IgD-negative memory B cell (primary cell): ENCODE measurements around the gene ZFP3. TPM values are rescaled to one million over a fixed set of nuclear protein-coding genes. Genes with fewer than 3 reads are reported as not detected.
"Not testable (repeated sequence)": the region's sequence is repeated elsewhere in the genome, so short reads cannot be mapped to it uniquely, and the experiment has no call there.

ENCODE experiments used
- H3K27ac Mint-ChIP-seq, 3 donors: one replicate each; pipeline ENCODE4 v1.8.0; 2020 to 2022; ENCODE audit warnings: mild to moderate bottlenecking in 3 of 3, mixed read lengths in 3 of 3, moderate library complexity in 1 of 3
- H3K27me3 Mint-ChIP-seq: one replicate; pipeline ENCODE4 v1.8.0; 2021; ENCODE audit warnings: mixed read lengths
- H3K36me3 Mint-ChIP-seq: one replicate; pipeline ENCODE4 v1.8.0; 2020; ENCODE audit warnings: mild to moderate bottlenecking, mixed read lengths
- H3K4me1 Mint-ChIP-seq, 3 donors: one replicate each; pipeline ENCODE4 v1.8.0; 2020 to 2022; ENCODE audit warnings: mixed read lengths in 3 of 3, mild to moderate bottlenecking in 1 of 3
- H3K4me3 Mint-ChIP-seq, 4 donors: one replicate each; pipeline ENCODE4 v1.8.0; 2020 to 2022; ENCODE audit warnings: mild to moderate bottlenecking in 4 of 4, mixed read lengths in 4 of 4, moderate library complexity in 3 of 4
- H3K9me3 Mint-ChIP-seq, 3 donors: one replicate each; pipeline ENCODE4 v1.8.0; 2020 to 2021; ENCODE audit warnings: mixed read lengths in 3 of 3, mild to moderate bottlenecking in 1 of 3
- polyA plus RNA-seq: library from polyadenylated mRNA; unstranded; fragments of 300-500 nt; fragmentation: Illumina TruSeq; gene quantifications from one replicate; pipeline ENCODE4 v1.2.3, GENCODE V29; 2021

ZFP3 gene
- polyA plus RNA-seq, 1 donor from 2014 or later = 1.4 TPM

GRCh38 chr17:5126719-5127488 is 48.6 kb downstream of the ZFP3 start:
- Mint-ChIP-seq H3K9me3 (no peaks in the 10 kb centered on the region), H3K4me1 (no peaks in the 10 kb centered on the region), H3K4me3 (peak overlapping the region in 1 of 4 donors; percentile 17), H3K36me3 (no peaks in the 10 kb centered on the region), H3K27ac (peak overlapping the region in 1 of 3 donors; percentile 91), H3K27me3 (peaks cover 15% of the 10 kb centered on the region)

GRCh38 chr17:5127910-5128309 is 49.6 kb downstream of the ZFP3 start:
- no peaks in the 10 kb centered on the region for H3K4me1 Mint-ChIP-seq
- H3K27me3 Mint-ChIP-seq = peaks cover 11% of the 10 kb centered on the region
- H3K36me3 Mint-ChIP-seq = no peaks in the 10 kb centered on the region
- no peaks in the 10 kb centered on the region for H3K9me3 Mint-ChIP-seq
- no peak overlapping the region for H3K4me3 Mint-ChIP-seq
- peak overlapping the region in 1 of 3 donors; percentile 91 for H3K27ac Mint-ChIP-seq

- not testable (repeated sequence) for H3K27ac Mint-ChIP-seq, H3K4me1 Mint-ChIP-seq, H3K4me3 Mint-ChIP-seq, H3K9me3 Mint-ChIP-seq, H3K36me3 Mint-ChIP-seq
- H3K27me3 Mint-ChIP-seq = peaks cover 11% of the 10 kb centered on the region
Observed at GRCh38 chr17:5128387-5128786, 50.1 kb downstream of the ZFP3 start.

GRCh38 chr17:5128905-5129535 is 50.8 kb downstream of the ZFP3 start:
- no peaks in the 10 kb centered on the region for H3K4me1 Mint-ChIP-seq
- H3K4me3 Mint-ChIP-seq = no peak overlapping the region
- H3K9me3 Mint-ChIP-seq = no peaks in the 10 kb centered on the region
- no peaks in the 10 kb centered on the region for H3K36me3 Mint-ChIP-seq
- H3K27me3 Mint-ChIP-seq = peaks cover 7% of the 10 kb centered on the region
- no peak overlapping the region for H3K27ac Mint-ChIP-seq

- not testable (repeated sequence) for H3K4me3 Mint-ChIP-seq, H3K36me3 Mint-ChIP-seq, H3K27me3 Mint-ChIP-seq, H3K4me1 Mint-ChIP-seq, H3K9me3 Mint-ChIP-seq, H3K27ac Mint-ChIP-seq
Observed at GRCh38 chr17:5129770-5130169, 51.5 kb downstream of the ZFP3 start.

GRCh38 chr17:5130261-5130660 is 52.0 kb downstream of the ZFP3 start:
- H3K27me3 Mint-ChIP-seq, H3K4me3 Mint-ChIP-seq, H3K27ac Mint-ChIP-seq, H3K36me3 Mint-ChIP-seq, H3K9me3 Mint-ChIP-seq, H3K4me1 Mint-ChIP-seq: not testable (repeated sequence)

GRCh38 chr17:5130687-5131086 is 52.4 kb downstream of the ZFP3 start:
- not testable (repeated sequence) for H3K36me3 Mint-ChIP-seq, H3K4me1 Mint-ChIP-seq, H3K27ac Mint-ChIP-seq, H3K4me3 Mint-ChIP-seq, H3K9me3 Mint-ChIP-seq, H3K27me3 Mint-ChIP-seq

- Mint-ChIP-seq H3K36me3 (no peaks in the 10 kb centered on the region), H3K9me3 (no peaks in the 10 kb centered on the region), H3K4me3 (no peak overlapping the region), H3K4me1 (peaks cover 0 to 4% (median 0%) of the 10 kb centered on the region in 3 donors), H3K27ac (no peak overlapping the region), H3K27me3 (no peaks in the 10 kb centered on the region)
Observed at GRCh38 chr17:5131146-5131715, 53.0 kb downstream of the ZFP3 start.

GRCh38 chr17:5131799-5132502 is 53.7 kb downstream of the ZFP3 start:
- H3K4me1 Mint-ChIP-seq, H3K27ac Mint-ChIP-seq, H3K4me3 Mint-ChIP-seq, H3K27me3 Mint-ChIP-seq, H3K36me3 Mint-ChIP-seq, H3K9me3 Mint-ChIP-seq: not testable (repeated sequence)

GRCh38 chr17:5132503-5133225 is 54.4 kb downstream of the ZFP3 start:
- peak overlapping the region in 1 of 3 donors; percentile 57 for H3K27ac Mint-ChIP-seq
- not testable (repeated sequence) for H3K36me3 Mint-ChIP-seq, H3K4me1 Mint-ChIP-seq, H3K27me3 Mint-ChIP-seq, H3K9me3 Mint-ChIP-seq, H3K4me3 Mint-ChIP-seq

- H3K27me3 Mint-ChIP-seq = no peaks in the 10 kb centered on the region
- H3K4me1 Mint-ChIP-seq = peaks cover 0 to 4% (median 0%) of the 10 kb centered on the region in 3 donors
- H3K36me3 Mint-ChIP-seq = no peaks in the 10 kb centered on the region
Observed at GRCh38 chr17:5133311-5133710, 55.0 kb downstream of the ZFP3 start.

GRCh38 chr17:5133961-5134360 is 55.7 kb downstream of the ZFP3 start:
- H3K9me3 Mint-ChIP-seq, H3K27me3 Mint-ChIP-seq, H3K27ac Mint-ChIP-seq, H3K4me1 Mint-ChIP-seq, H3K4me3 Mint-ChIP-seq, H3K36me3 Mint-ChIP-seq: not testable (repeated sequence)

More at GRCh38 chr17:5133311-5133710, 55.0 kb downstream of the ZFP3 start:
- H3K9me3 Mint-ChIP-seq = no peaks in the 10 kb centered on the region
- H3K4me3 Mint-ChIP-seq = no peak overlapping the region
- peak overlapping the region in 1 of 3 donors; percentile 57 for H3K27ac Mint-ChIP-seq

GRCh38 chr17:5134571-5134970 is 56.3 kb downstream of the ZFP3 start:
- H3K27me3 Mint-ChIP-seq, H3K4me3 Mint-ChIP-seq, H3K4me1 Mint-ChIP-seq, H3K27ac Mint-ChIP-seq, H3K36me3 Mint-ChIP-seq, H3K9me3 Mint-ChIP-seq: not testable (repeated sequence)

GRCh38 chr17:5135131-5135712 is 57.0 kb downstream of the ZFP3 start:
- H3K27ac Mint-ChIP-seq = peak overlapping the region in 1 of 3 donors; percentile 80
- not testable (repeated sequence) for H3K36me3 Mint-ChIP-seq, H3K9me3 Mint-ChIP-seq, H3K4me3 Mint-ChIP-seq, H3K4me1 Mint-ChIP-seq, H3K27me3 Mint-ChIP-seq
